Stimulated activated memory B cell treated with anti-CD40 and anti-IgM and Interleukin-4, amounts not matched to agents 10 μg/mL and 1 μg/mL and 100 μg/mL, for 72 hours (primary cell): ENCODE results near the gene MRPS33.
"Not testable (repeated sequence)": the region's sequence is repeated elsewhere in the genome, so short reads cannot be mapped to it uniquely, and the experiment has no call there.

Source experiments
- ATAC-seq: fragments of 150-1000 bp; cut with Tn5 transposase; 2 replicates; pipeline ENCODE4 v1.10.0; 2021
- H3K27ac Mint-ChIP-seq: one replicate; pipeline ENCODE4 v1.8.0; 2022; ENCODE audit warnings: mild to moderate bottlenecking, mixed read lengths
- H3K27me3 Mint-ChIP-seq: one replicate; pipeline ENCODE4 v1.8.0; 2022; ENCODE audit warnings: mixed read lengths
- H3K36me3 Mint-ChIP-seq: one replicate; pipeline ENCODE4 v1.8.0; 2022; ENCODE audit warnings: mixed read lengths
- H3K4me1 Mint-ChIP-seq: one replicate; pipeline ENCODE4 v1.8.0; 2022; ENCODE audit warnings: mixed read lengths
- H3K4me3 Mint-ChIP-seq: one replicate; pipeline ENCODE4 v1.8.0; 2022; ENCODE audit warnings: mild to moderate bottlenecking, moderate library complexity, mixed read lengths
- H3K9me3 Mint-ChIP-seq: one replicate; pipeline ENCODE4 v1.8.0; 2022; ENCODE audit warnings: mixed read lengths

The MRPS33 gene

DNA sequence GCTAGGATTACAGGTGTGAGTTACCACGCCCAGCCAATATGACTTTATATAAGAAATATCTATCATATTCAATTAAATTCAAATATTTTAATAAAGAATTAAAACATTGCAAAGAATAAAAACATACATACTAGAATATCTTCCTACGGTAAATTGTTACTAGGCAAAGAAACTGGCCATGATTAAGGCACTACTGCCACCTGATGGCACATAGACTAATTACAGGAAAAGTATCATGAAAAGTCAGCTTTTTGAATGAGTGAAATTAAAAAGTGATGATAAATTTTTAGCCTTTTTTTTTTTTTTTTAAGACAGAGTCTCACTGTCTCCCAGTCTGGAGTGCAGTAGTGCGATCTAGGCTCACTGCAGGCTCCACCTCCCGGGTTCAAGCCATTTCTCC is 30.9 kb downstream of the MRPS33 start:
- no peaks in the 10 kb centered on the region for H3K9me3 Mint-ChIP-seq
- no peaks in the 10 kb centered on the region for H3K36me3 Mint-ChIP-seq
- ATAC-seq: no peak
- H3K27me3 Mint-ChIP-seq: peaks cover 22% of the 10 kb centered on the region
- no peak overlapping the region for H3K4me3 Mint-ChIP-seq
- no peaks in the 10 kb centered on the region for H3K4me1 Mint-ChIP-seq
- no peak overlapping the region for H3K27ac Mint-ChIP-seq

DNA sequence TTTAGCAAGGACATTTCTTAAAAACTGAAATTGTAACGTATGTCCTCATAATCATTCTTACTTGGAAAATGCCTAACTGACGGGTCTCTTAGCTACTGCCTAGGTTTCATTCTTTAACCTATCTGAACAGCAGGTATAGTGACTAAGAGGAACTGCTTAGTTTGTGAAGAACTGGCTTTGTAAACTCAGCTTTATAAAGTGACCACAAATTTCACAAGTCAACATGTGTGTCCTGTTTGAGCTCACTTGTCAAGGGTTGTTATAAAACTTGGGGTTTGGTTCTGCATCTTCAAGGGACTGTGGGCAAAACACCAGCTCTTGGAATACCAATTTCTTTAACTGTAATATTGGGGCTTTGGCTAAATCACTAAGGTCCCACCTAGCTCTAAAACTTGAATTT is 32.2 kb downstream of the MRPS33 start:
- no peak overlapping the region for H3K27ac Mint-ChIP-seq
- ATAC-seq: no peak
- no peaks in the 10 kb centered on the region for H3K9me3 Mint-ChIP-seq
- H3K4me1 Mint-ChIP-seq: no peaks in the 10 kb centered on the region
- no peak overlapping the region for H3K4me3 Mint-ChIP-seq
- no peaks in the 10 kb centered on the region for H3K36me3 Mint-ChIP-seq
- H3K27me3 Mint-ChIP-seq: peaks cover 22% of the 10 kb centered on the region

DNA sequence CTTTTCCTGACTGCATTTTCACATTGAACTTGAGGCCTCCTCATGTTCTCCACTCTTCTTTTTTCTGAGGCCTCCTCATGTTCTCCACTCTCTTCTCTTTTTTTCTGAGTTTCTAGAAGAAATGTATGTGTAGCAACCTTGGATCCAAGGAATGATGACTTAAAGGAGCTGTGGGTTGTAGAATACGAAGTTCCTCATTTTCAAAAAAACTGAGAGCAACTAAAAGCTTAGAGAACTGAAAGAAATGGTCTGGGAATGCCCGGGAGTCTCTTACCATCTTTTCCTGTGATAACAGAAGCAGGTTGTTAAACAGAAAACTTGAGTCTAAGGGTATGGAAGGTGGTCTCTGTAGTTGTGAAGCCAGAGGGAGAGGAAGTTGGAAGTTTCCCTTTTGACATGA is 32.8 kb downstream of the MRPS33 start:
- Mint-ChIP-seq H3K4me3 (no peak overlapping the region), H3K36me3 (no peaks in the 10 kb centered on the region), H3K4me1 (no peaks in the 10 kb centered on the region), H3K27ac (no peak overlapping the region), H3K9me3 (no peaks in the 10 kb centered on the region), H3K27me3 (peaks cover 22% of the 10 kb centered on the region)
- ATAC-seq: no peak

DNA sequence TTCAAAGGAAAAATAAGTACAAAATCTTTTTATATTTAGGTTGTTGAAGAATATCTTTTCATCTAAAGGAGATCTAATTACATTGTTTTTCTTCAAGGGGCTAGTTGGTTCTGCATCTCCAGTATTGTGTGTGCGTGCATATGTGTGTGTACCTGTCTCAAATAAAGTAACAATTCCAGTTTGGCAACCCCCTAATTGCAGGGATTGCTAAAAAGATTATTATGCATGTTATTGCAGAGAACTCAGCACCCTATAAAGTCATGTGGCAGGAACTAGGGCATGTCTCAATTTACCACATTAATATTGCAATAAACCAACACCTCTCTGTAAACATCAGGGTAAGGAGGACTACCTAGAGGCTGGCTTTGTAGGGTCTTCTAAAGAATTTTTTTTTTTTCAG is 37.0 kb downstream of the MRPS33 start:
- H3K4me1 Mint-ChIP-seq: no peaks in the 10 kb centered on the region
- ATAC-seq: no peak
- H3K36me3 Mint-ChIP-seq: no peaks in the 10 kb centered on the region
- no peaks in the 10 kb centered on the region for H3K9me3 Mint-ChIP-seq
- no peak overlapping the region for H3K27ac Mint-ChIP-seq
- H3K27me3 Mint-ChIP-seq: no peaks in the 10 kb centered on the region
- no peak overlapping the region for H3K4me3 Mint-ChIP-seq

DNA sequence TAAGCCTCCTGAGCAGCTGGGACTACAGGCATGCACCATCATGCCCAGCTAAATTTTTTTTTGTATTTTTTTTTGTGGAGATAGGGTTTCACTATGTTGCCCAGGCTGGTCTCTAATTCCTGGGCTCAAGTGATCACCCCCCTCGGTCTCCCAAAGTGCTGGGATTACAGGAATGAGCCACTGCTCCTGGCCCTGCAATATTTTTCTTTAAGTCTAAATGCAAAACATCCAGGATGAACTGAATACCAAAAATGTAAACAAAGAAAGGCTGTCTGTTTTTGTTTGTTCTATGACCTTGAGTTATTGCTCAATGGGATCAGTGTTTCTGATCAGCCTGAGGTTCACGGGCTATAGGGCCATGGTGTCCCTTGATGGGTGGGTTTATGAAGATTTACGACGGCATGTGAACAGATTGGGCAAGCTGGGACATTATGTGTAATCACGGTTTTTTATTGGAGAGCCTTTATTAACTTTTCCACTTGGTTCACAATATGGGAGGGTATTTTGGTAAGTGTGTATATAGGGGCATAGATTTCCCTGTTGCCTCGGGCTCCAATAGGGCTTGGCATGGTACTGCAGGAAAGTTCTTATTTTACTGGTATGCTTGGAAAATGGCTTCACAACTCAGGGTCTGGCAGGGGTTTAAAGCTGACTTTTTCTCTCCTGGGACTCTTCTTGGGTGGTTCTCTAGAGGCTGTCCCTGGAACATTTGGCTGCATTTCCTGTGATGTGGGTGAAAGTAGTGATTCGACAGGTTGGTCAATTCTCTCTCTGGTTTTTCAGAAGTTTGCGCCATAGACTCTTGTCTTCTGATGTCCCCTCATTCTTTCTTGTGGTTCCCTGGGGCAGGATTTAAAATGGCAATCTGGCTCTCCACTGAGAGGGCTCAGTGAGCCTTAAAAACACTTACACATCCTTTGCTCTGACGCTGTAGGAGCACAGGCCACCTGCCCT is 41.6 kb downstream of the MRPS33 start:
- Mint-ChIP-seq H3K4me1 (no peaks in the 10 kb centered on the region), H3K27ac (no peak overlapping the region), H3K9me3 (no peaks in the 10 kb centered on the region), H3K27me3 (peaks cover 1% of the 10 kb centered on the region), H3K36me3 (no peaks in the 10 kb centered on the region), H3K4me3 (no peak overlapping the region)
- no peak for ATAC-seq

DNA sequence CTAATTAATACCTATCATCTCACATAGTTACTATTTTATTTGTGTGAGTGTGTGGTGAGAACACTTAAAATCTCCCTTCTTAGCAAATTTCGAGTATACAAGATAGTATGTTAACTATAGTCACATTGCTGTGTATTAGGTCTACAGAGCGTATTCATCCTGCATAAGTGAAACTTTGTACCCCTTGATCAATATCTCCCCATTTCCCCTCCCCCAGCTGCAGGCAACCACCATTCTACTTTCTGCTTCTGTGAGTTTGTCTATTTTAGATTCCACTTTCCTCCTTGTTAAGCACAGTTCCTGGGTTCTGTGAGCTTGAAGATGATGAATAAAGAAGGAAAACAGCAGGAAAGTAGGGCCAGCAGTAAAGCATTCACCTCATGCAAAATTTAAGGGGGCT is 42.4 kb downstream of the MRPS33 start:
- H3K27me3 Mint-ChIP-seq: peaks cover 9% of the 10 kb centered on the region
- H3K4me1 Mint-ChIP-seq: no peaks in the 10 kb centered on the region
- H3K4me3 Mint-ChIP-seq: no peak overlapping the region
- no peak for ATAC-seq
- H3K36me3 Mint-ChIP-seq: no peaks in the 10 kb centered on the region
- H3K27ac Mint-ChIP-seq: no peak overlapping the region
- H3K9me3 Mint-ChIP-seq: no peaks in the 10 kb centered on the region

DNA sequence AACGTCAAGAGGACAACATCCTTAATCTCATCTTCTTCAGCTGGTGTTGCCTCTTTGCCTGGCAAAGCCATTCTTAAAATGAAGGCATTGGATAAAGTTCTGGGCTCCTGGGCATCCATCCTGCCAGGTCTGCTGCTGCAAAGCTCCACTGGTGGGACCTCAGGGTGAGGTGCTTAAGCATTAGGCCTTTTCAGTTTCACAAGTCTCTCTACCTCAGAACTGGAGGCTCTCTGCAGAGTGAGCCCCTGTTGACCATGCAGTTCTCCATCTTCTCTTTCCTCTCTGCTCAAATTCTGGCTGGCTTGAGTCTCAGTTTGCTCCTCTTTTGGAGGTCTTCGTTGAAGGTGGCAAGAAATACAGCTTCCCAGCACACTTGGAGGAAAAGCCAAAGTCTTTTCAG is 47.3 kb downstream of the MRPS33 start:
- ATAC-seq: no peak
- no peaks in the 10 kb centered on the region for H3K9me3 Mint-ChIP-seq
- H3K27ac Mint-ChIP-seq: no peak overlapping the region
- H3K36me3 Mint-ChIP-seq: no peaks in the 10 kb centered on the region
- no peaks in the 10 kb centered on the region for H3K4me1 Mint-ChIP-seq
- H3K4me3 Mint-ChIP-seq: no peak overlapping the region
- peaks cover 11% of the 10 kb centered on the region for H3K27me3 Mint-ChIP-seq

DNA sequence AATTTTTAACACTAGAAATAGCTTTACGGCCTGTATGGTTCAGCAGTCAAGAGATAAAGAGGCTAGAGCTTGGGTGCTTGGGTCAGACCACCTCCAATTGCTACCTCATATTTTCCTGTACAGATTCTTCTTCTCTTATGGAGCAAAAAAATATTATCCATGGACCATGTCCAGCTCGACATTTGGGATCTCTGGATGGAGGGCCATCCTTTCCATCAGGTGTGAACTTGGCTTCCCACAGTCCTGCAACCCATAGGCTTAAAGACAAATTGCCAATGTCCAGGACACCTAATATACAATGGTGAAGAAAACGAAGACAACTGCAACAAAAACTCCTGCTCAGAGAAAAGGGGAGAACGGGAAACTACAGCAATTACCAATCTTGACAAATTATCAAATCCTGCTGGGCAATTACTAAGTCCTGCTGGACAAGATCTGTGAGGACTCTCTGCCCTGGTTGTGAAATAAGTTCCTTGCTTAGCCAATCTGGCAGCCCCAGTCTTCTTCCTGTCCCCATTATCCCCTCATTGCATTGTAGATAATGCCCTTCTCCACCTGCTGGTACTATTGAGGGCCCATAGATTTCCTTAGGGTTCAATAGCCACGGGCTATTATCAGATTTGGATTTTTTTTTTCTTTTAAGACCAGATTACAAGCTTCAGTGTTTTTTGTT is 48.1 kb downstream of the MRPS33 start:
- ATAC-seq: no peak
- Mint-ChIP-seq H3K9me3 (no peaks in the 10 kb centered on the region), H3K36me3 (no peaks in the 10 kb centered on the region), H3K27ac (no peak overlapping the region), H3K4me3 (no peak overlapping the region), H3K27me3 (peaks cover 11% of the 10 kb centered on the region), H3K4me1 (no peaks in the 10 kb centered on the region)

DNA sequence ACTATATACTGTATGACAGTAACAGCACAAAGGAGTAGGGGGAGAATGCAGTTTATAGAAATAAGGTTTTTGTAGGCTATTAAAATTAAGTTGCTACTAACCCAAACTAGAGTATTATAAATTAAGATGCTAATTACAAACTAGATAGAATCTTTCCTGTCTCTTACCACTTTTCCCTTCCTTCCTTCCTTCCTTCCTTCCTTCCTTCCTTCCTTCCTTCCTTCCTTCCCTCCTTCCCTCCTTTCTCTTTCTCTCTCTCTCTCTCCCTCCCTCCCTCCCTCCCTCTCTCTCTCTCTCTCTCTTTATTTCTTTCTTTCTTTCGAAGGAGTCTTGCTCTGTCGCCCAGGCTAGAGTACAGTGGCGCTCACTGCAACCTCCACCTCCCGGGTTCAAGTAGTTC is 53.6 kb downstream of the MRPS33 start:
- no peak overlapping the region for H3K4me3 Mint-ChIP-seq
- ATAC-seq: no peak
- H3K9me3 Mint-ChIP-seq: peaks cover 11% of the 10 kb centered on the region
- H3K27ac Mint-ChIP-seq: no peak overlapping the region
- no peaks in the 10 kb centered on the region for H3K4me1 Mint-ChIP-seq
- H3K36me3 Mint-ChIP-seq: no peaks in the 10 kb centered on the region
- H3K27me3 Mint-ChIP-seq: peaks cover 16% of the 10 kb centered on the region

DNA sequence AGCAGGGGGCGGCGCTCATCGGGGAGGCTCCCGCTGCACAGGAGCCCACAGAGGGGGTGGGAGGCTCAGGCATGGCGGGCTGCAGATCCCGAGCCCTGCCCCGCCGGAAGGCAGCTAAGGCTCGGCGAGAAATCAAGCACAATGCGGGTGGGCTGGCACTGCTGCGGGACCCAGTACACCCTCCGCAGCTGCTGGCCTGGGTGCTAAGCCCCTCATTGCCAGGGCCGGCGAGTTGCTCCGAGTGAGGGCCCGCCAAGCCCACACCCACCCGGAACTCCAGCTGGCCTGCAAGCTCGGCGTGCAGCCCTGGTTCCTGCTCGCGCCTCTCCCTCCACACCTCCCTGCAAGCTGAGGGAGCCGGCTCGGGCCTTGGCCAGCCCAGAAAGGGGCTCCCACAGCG is 57.8 kb downstream of the MRPS33 start:
- not testable (repeated sequence) for H3K4me1 Mint-ChIP-seq, H3K4me3 Mint-ChIP-seq, ATAC-seq, H3K36me3 Mint-ChIP-seq, H3K27ac Mint-ChIP-seq
- peaks cover 12% of the 10 kb centered on the region for H3K9me3 Mint-ChIP-seq
- H3K27me3 Mint-ChIP-seq: peaks cover 21% of the 10 kb centered on the region
